ENCODE results near the gene USP12. TPM values are rescaled to one million over a fixed set of nuclear protein-coding genes. Genes with fewer than 3 reads are reported as not detected.

The USP12 gene
- total RNA-seq, 1 donor from 2014 or later = 37.5 TPM

DNA sequence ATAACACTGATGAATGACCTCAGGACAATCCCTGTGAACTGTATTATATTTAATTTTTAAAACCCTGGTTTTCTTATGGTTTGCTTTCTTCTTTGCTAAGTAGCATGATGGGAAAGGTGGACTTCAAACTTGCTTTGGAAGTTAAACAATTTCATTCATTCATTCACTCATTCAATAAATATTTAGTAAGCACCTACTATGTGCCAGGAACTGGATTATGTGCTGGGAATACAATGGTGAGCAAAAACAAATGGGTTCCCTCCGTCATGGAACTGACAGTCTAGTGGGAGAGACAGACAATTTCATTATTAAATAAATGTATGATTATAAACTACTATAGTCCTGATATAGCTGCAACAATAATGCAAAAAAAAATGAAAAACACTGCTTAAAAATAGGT is 70.3 kb downstream of the USP12 start:
- intact Hi-C loops (cut with DNase I) = no loop called here
- H3K9me3 ChIP-seq = no peaks in the 10 kb centered on the region
- H3K4me1 ChIP-seq = no peaks in the 10 kb centered on the region
- no peak overlapping the region for H3K27ac ChIP-seq
- no peaks in the 10 kb centered on the region for H3K27me3 ChIP-seq
- H3K36me3 ChIP-seq = peaks cover 17% of the 10 kb centered on the region
- H3K4me3 ChIP-seq = no peak overlapping the region
- TF ChIP-seq, protein P1, sequence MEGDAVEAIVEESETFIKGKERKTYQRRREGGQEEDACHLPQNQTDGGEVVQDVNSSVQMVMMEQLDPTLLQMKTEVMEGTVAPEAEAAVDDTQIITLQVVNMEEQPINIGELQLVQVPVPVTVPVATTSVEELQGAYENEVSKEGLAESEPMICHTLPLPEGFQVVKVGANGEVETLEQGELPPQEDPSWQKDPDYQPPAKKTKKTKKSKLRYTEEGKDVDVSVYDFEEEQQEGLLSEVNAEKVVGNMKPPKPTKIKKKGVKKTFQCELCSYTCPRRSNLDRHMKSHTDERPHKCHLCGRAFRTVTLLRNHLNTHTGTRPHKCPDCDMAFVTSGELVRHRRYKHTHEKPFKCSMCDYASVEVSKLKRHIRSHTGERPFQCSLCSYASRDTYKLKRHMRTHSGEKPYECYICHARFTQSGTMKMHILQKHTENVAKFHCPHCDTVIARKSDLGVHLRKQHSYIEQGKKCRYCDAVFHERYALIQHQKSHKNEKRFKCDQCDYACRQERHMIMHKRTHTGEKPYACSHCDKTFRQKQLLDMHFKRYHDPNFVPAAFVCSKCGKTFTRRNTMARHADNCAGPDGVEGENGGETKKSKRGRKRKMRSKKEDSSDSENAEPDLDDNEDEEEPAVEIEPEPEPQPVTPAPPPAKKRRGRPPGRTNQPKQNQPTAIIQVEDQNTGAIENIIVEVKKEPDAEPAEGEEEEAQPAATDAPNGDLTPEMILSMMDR (IDR thresholded peaks at IDR 0.05) = no peak
- ATAC-seq = no peak
- no peak for DNase-seq

DNA sequence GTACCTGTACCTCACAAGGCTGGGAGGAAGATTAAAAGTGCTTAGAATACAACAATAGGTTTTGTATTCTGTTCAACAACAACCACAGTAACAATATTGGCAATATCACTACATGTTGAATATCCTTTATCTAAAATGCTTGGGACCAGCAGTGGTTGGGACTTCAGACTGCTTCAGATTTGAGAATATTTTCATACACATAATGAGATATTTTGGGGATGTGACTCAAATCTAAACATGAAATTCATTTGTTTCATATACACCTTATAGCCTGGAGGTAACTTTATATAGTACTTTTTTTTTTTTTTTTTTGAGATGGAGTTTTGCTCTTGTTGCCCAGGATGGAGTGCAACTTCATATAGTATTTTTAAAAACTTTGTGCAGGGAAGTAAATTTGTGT is 73.9 kb downstream of the USP12 start:
- DNase-seq (no peak), ATAC-seq (no peak)
- TF ChIP-seq, protein P1 (IDR thresholded peaks at IDR 0.05) = no peak

DNA sequence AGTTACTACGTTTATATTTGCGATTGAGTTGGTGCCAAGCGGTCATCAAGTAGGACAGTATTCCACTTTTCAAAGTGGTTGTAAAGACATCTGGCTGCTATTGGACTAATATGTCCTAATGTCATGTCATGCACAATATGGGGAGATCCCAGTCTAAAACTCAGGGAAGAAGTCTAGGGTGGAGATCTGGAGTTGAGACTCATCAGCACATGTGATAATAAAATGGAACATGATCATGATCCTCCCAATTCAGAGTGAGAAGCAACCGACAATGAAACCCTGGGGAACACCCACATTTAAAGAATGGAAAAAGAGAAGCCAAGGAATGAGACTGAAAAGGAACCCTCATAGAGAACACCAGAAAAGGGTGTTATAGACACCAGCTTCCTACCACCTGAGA is 80.2 kb downstream of the USP12 start:
- intact Hi-C loops (cut with DNase I) = no loop called here
- H3K4me1 ChIP-seq = no peaks in the 10 kb centered on the region

More for the DNA sequence above, 73.9 kb downstream of the USP12 start:
- no peaks in the 10 kb centered on the region for H3K9me3 ChIP-seq
- no peak overlapping the region for H3K4me3 ChIP-seq
- intact Hi-C loops (cut with DNase I) = no loop called here
- peaks cover 22% of the 10 kb centered on the region for H3K36me3 ChIP-seq
- no peak overlapping the region for H3K27ac ChIP-seq
- no peaks in the 10 kb centered on the region for H3K4me1 ChIP-seq
- no peaks in the 10 kb centered on the region for H3K27me3 ChIP-seq

DNA sequence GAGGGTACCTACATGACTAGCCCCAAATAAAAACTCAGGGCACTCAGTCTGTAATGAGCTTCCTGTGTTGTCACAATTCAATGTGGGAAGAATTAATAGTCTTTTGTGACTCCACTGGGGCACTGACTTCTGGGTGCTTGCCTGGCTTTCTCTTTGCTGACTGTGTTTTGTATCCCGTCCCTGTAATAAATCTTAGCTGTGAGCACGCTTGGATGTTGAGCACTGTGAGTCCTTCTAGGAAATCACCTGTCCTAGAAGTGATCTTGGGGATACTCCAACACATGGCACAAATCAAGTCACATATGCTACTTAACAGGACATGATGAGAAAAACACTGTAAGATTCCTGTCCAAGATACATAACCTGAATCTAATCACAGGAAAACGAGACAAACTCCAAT is 83.0 kb downstream of the USP12 start:
- intact Hi-C loops (cut with DNase I) = no loop called here
- no peak overlapping the region for H3K4me3 ChIP-seq
- no peak overlapping the region for H3K27ac ChIP-seq
- DNase-seq (no peak), ATAC-seq (no peak)
- no peaks in the 10 kb centered on the region for H3K9me3 ChIP-seq
- no peaks in the 10 kb centered on the region for H3K27me3 ChIP-seq
- no peaks in the 10 kb centered on the region for H3K4me1 ChIP-seq
- TF ChIP-seq, protein P1 (IDR thresholded peaks at IDR 0.05) = no peak
- H3K36me3 ChIP-seq = peaks cover 39% of the 10 kb centered on the region

More for the DNA sequence above, 80.2 kb downstream of the USP12 start:
- no peaks in the 10 kb centered on the region for H3K27me3 ChIP-seq
- H3K36me3 ChIP-seq = peaks cover 46% of the 10 kb centered on the region
- no peak overlapping the region for H3K4me3 ChIP-seq
- H3K9me3 ChIP-seq = no peaks in the 10 kb centered on the region
- DNase-seq (no peak), ATAC-seq (no peak)
- TF ChIP-seq, protein P1 (IDR thresholded peaks at IDR 0.05) = no peak
- H3K27ac ChIP-seq = no peak overlapping the region

DNA sequence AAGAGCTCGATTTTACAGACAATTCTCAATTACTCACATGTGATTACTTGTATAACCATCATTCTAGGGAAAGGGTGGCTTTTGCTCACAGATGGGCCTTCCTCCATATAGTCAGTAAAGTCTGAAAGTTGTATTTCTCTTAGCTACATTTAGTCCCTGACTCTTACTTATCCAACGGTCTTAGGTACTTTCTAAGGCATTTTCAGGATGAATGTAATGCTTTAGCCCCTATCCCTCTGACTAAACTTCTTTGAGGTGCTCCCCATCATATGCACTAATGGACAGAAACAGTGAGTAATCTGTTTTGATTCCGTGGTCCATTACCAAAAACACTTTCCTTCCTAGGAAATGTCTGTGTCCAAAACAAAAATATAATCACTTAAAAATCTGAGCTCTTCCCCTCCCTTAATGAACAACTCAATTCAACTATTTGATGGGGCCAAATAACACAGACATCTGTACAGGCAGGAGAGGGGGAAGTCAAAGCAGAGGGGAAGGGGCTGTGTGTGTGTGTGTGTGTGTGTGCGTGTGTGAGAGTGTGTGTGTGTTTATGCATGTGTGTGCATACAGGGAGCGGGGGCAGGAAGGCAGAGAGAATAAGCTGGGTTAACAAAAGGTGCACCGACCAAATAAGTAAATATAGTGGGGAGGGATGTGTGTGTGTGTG is 84.9 kb downstream of the USP12 start:
- Histone ChIP-seq H3K4me1 (no peaks in the 10 kb centered on the region), H3K4me3 (no peak overlapping the region), H3K27me3 (no peaks in the 10 kb centered on the region), H3K36me3 (peaks cover 35% of the 10 kb centered on the region), H3K27ac (no peak overlapping the region), H3K9me3 (no peaks in the 10 kb centered on the region)
- ATAC-seq (no peak), DNase-seq (no peak)
- intact Hi-C loops (cut with DNase I) = no loop called here
- TF ChIP-seq, protein P1 (IDR thresholded peaks at IDR 0.05) = no peak

DNA sequence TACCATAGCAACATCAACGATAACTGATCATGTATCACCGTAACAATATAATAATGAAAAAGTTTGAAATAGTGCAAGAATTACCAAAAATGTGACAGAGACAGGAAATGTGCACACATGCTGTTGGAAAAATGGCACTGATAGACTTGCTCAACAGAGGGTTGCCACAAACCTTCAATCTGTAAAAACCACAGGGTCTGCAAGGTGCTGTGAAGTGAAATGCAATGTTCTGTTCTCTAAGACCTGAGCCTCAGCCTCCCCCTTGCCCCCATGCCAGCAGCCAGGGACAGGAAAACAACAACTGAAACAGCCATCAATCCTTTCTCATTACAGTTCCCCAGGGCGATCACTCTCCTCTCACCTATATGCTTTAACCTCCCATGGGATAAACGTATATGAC is 88.4 kb downstream of the USP12 start:
- DNase-seq (no peak), ATAC-seq (no peak)
- Histone ChIP-seq H3K27me3 (no peaks in the 10 kb centered on the region), H3K36me3 (peaks cover 25% of the 10 kb centered on the region), H3K27ac (no peak overlapping the region), H3K9me3 (no peaks in the 10 kb centered on the region), H3K4me1 (peaks cover 16% of the 10 kb centered on the region), H3K4me3 (no peak overlapping the region)
- intact Hi-C loops (cut with DNase I) = no loop called here
- TF ChIP-seq, protein P1 (IDR thresholded peaks at IDR 0.05) = no peak
